ENCODE measurements around the gene SMARCD1.

Gene SMARCD1

DNA sequence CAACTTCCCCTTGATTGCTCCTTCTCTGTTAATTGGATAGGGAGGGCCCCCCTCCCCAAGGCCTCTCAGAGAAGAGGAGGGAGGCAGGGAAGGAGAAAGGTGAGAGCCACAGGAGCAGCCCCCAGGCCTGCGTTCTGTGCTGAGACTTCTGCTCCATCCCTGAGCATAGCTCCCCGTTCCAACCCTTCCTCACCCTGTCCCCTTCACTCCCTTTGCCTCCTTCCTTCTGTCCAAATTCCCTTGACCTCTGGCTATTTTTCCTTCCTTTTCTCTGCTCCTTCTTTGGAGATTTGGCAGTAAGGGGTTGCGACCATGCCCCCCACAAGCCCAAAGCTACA is 28.5 kb upstream of the SMARCD1 start:
- peak overlapping the region; percentile 69 for H3K4me3 ChIP-seq (ENCODE audit: low read depth, low read length)
- TF ChIP-seq, protein P1, sequence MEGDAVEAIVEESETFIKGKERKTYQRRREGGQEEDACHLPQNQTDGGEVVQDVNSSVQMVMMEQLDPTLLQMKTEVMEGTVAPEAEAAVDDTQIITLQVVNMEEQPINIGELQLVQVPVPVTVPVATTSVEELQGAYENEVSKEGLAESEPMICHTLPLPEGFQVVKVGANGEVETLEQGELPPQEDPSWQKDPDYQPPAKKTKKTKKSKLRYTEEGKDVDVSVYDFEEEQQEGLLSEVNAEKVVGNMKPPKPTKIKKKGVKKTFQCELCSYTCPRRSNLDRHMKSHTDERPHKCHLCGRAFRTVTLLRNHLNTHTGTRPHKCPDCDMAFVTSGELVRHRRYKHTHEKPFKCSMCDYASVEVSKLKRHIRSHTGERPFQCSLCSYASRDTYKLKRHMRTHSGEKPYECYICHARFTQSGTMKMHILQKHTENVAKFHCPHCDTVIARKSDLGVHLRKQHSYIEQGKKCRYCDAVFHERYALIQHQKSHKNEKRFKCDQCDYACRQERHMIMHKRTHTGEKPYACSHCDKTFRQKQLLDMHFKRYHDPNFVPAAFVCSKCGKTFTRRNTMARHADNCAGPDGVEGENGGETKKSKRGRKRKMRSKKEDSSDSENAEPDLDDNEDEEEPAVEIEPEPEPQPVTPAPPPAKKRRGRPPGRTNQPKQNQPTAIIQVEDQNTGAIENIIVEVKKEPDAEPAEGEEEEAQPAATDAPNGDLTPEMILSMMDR (IDR thresholded peaks at IDR 0.05; ENCODE audit: control insufficient read depth, extremely low read depth, insufficient read depth): no peak
- no peak for DNase-seq (ENCODE audit: low read depth)

DNA sequence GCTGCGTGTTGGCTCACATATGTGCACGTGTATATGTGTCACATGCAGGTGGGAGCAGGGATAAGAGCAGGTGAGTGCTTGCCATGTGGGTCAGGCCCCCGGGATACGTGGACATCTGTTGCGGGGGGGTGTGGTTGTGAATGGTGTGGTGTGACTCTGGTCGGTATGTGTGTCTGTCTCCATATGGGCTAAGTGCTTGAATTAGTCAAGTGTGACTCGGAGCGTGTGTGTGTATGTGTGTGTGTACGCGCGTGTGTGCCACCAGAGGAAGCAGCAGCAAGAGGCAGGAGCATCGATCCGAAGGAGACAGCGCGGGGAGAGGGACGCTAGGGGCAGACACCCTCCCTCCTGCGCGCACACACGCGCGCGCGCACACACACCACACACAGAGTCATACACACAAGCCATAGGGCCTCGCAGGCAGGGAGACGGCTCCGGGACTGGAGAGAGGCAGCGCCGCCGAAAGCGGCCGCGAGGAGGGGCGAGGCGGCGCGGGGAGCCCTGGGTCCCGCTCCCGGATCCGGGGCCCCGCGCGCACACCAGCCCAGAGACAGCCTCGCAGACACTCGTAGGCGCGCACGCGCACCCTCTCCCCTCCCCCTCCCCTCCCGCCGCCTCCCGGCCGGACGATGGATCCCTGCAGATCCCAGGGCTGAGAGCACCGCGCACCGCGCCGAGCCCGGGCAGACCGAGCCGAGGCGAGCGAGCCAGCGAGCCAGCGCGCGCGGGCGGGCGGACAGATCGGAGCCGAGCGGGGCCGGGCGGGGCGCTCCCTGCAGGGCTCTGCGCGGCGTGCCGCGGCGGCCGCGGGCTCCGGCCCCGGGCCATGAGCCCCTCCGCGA is 27.9 kb upstream of the SMARCD1 start, which contains the start of gene ASIC1:
Gene ASIC1 (plus strand): TSS at position 597 of the 842 bp plus-strand sequence. CDS start 1,171 bp downstream, outside the sequence.
- DNase-seq (ENCODE audit: low read depth): no peak
- TF ChIP-seq, protein P1 (IDR thresholded peaks at IDR 0.05; ENCODE audit: control insufficient read depth, extremely low read depth, insufficient read depth): no peak
- peak within 1 kb of the TSS; percentile 69 for H3K4me3 ChIP-seq (ENCODE audit: low read depth, low read length)

DNA sequence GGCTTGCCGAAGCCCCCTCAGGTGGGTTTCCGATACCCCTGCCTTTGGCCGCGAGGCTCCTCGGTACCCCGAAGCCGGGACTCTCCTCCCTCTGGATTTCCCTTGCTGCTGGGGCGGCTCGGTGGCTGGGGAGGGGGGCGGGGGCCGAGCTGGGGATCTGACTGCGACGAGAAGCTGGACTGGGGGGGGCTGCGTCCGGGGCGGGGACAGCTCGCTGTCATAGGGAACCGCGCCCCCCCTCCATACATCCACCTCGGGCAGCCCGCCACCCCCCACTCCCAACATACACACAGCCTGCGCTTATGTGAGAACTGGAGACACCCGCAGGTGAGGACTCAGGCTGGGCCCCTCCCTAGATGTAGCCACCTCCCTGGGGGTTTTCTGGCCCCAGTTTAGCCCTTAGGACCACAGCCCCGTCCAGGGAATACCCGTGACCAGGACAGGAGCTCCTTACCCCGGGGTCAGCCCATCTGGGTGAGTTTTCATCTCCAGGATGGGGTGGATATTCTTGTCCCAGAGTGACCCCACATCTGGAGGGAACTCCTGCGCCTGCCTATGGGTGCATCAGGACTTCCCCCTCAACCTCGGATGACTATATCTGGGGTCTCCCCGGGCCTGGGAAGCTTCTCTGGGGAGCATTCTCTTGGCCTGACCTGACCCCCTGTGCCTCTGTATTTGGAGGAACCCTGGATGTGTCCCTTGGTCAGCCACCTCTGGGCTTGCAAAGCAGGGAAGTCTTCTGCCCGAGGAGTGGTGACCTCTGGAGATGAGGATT is 27.1 kb upstream of the SMARCD1 start:
- no peak for DNase-seq (ENCODE audit: low read depth)
- TF ChIP-seq, protein P1 (IDR thresholded peaks at IDR 0.05; ENCODE audit: control insufficient read depth, extremely low read depth, insufficient read depth): no peak
- peak overlapping the region; percentile 69 for H3K4me3 ChIP-seq (ENCODE audit: low read depth, low read length)

DNA sequence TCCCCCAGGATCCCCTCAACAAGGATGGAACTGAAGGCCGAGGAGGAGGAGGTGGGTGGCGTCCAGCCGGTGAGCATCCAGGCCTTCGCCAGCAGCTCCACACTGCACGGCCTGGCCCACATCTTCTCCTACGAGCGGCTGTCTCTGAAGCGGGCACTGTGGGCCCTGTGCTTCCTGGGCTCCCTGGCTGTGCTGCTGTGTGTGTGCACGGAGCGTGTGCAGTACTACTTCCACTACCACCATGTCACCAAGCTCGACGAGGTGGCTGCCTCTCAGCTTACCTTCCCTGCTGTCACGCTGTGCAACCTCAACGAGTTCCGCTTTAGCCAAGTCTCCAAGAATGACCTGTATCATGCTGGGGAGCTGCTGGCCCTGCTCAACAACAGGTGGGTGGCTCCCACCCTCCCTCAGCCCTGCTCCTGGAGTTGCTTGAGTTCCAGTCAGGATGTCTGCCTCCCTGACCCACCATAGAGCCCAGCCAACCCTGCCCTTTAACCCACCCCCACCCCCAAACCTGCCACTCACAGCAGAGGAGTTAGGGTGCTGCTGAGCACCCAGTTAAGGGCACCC is 26.3 kb upstream of the SMARCD1 start:
- no peak for DNase-seq (ENCODE audit: low read depth)
- TF ChIP-seq, protein P1 (IDR thresholded peaks at IDR 0.05; ENCODE audit: control insufficient read depth, extremely low read depth, insufficient read depth): no peak
- no peak overlapping the region for H3K4me3 ChIP-seq (ENCODE audit: low read depth, low read length)

DNA sequence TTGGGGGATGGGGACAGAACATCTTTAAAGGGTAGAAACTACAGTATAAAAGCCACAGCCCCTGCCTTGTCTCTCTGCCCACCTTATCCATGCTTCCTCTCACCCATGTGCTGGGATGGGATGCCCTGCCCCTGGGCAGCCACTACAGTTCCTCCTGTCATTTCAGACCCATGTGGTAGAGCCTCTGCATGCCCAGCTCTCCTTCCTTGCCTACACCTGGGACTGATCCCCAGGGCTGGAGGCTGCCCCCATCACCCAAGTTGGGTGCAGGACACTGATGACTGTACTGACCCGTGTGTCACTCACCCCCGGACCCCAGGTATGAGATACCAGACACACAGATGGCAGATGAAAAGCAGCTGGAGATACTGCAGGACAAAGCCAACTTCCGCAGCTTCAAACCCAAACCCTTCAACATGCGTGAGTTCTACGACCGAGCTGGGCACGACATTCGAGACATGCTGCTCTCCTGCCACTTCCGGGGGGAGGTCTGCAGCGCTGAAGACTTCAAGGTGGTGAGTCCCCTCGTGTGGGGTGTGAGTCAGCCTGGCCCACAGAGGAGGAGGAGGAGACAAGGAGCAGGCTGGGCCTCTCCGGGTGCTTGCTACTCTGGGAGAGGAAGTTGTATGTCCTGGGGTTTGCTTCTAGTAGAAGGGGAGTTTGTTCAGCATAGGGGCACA is 25.6 kb upstream of the SMARCD1 start:
- DNase-seq (ENCODE audit: low read depth): no peak
- H3K4me3 ChIP-seq (ENCODE audit: low read depth, low read length): no peak overlapping the region
- TF ChIP-seq, protein P1 (IDR thresholded peaks at IDR 0.05; ENCODE audit: control insufficient read depth, extremely low read depth, insufficient read depth): no peak

DNA sequence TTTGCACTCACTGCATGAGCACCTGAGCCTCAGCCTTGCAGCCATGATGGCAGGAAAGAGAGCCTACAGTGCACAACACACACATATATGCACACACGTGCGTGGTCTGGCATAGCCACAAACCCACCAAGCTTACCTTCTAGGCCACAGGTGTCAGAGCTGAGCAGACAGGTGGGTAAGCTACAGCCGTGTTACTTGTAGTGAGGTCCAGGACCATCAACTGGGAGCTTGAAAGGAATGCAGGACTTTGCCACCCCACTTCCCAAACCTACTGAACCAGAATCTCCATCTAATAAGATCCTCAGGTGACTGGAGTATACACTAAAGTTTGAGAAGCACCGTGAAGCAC is 25.0 kb upstream of the SMARCD1 start:
- no peak for DNase-seq (ENCODE audit: low read depth)
- TF ChIP-seq, protein P1 (IDR thresholded peaks at IDR 0.05; ENCODE audit: control insufficient read depth, extremely low read depth, insufficient read depth): no peak
- no peak overlapping the region for H3K4me3 ChIP-seq (ENCODE audit: low read depth, low read length)
